Measurements from ENCODE around the gene ELFN1. TPM values are rescaled to one million over a fixed set of nuclear protein-coding genes. Genes with fewer than 3 reads are reported as not detected.
"Not testable (repeated sequence)": the region's sequence is repeated elsewhere in the genome, so short reads cannot be mapped to it uniquely, and the experiment has no call there.

ELFN1 gene
- total RNA-seq, 2 experiments from 2014 or later = 0.20 to 0.36 TPM

- ATAC-seq = peak; percentile 13
- H3K27me3 Mint-ChIP-seq = peaks cover 3% of the 10 kb centered on the region
- no peak for DNase-seq
- H3K36me3 Mint-ChIP-seq (ENCODE audit: low read depth) = no peaks in the 10 kb centered on the region
- ChIA-PET POLR2A (interaction anchor here (0.6 kb wide), 1 partner anchor 11 kb away, joined by 3 read pairs; no protein-coding TSS in a partner anchor), CTCF (interaction anchor here (0.8 to 1.2 kb wide), 3 partner anchors 13 to 73 kb away, joined by 3 read pairs; no protein-coding TSS in a partner anchor)
- intact Hi-C loops (cut with micrococcal nuclease) = no loop called here
- peaks cover 3% of the 10 kb centered on the region for H3K9me3 Mint-ChIP-seq
- H3K4me3 Mint-ChIP-seq = no peak overlapping the region
- TF ChIP-seq, protein P1, sequence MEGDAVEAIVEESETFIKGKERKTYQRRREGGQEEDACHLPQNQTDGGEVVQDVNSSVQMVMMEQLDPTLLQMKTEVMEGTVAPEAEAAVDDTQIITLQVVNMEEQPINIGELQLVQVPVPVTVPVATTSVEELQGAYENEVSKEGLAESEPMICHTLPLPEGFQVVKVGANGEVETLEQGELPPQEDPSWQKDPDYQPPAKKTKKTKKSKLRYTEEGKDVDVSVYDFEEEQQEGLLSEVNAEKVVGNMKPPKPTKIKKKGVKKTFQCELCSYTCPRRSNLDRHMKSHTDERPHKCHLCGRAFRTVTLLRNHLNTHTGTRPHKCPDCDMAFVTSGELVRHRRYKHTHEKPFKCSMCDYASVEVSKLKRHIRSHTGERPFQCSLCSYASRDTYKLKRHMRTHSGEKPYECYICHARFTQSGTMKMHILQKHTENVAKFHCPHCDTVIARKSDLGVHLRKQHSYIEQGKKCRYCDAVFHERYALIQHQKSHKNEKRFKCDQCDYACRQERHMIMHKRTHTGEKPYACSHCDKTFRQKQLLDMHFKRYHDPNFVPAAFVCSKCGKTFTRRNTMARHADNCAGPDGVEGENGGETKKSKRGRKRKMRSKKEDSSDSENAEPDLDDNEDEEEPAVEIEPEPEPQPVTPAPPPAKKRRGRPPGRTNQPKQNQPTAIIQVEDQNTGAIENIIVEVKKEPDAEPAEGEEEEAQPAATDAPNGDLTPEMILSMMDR (IDR thresholded peaks at IDR 0.05) = no peak
- no peaks in the 10 kb centered on the region for H3K4me1 Mint-ChIP-seq (ENCODE audit: low read depth)
- H3K27ac Mint-ChIP-seq = no peak overlapping the region
Observed at GRCh38 chr7:1758859-1759521, 88.9 kb downstream of the ELFN1 start.

GRCh38 chr7:1761097-1761496 is 91.0 kb downstream of the ELFN1 start:
- TF ChIP-seq, protein P1 (IDR thresholded peaks at IDR 0.05) = no peak
- peaks cover 3% of the 10 kb centered on the region for H3K9me3 Mint-ChIP-seq
- CTCF ChIA-PET = no interaction called here
- POLR2A ChIA-PET = no interaction called here
- no peak for DNase-seq
- H3K27me3 Mint-ChIP-seq = peaks cover 2% of the 10 kb centered on the region
- no peaks in the 10 kb centered on the region for H3K36me3 Mint-ChIP-seq (ENCODE audit: low read depth)
- no peak overlapping the region for H3K4me3 Mint-ChIP-seq
- intact Hi-C loops (cut with micrococcal nuclease) = no loop called here
- no peak overlapping the region for H3K27ac Mint-ChIP-seq
- ATAC-seq = no peak
- H3K4me1 Mint-ChIP-seq (ENCODE audit: low read depth) = no peaks in the 10 kb centered on the region

- Mint-ChIP-seq H3K27ac (no peak overlapping the region), H3K4me1 (ENCODE audit: low read depth) (no peaks in the 10 kb centered on the region), H3K9me3 (peaks cover 3% of the 10 kb centered on the region), H3K27me3 (no peaks in the 10 kb centered on the region), H3K36me3 (ENCODE audit: low read depth) (no peaks in the 10 kb centered on the region), H3K4me3 (no peak overlapping the region)
- TF ChIP-seq, protein P1 (IDR thresholded peaks at IDR 0.05) = no peak
- POLR2A ChIA-PET = no interaction called here
- intact Hi-C loops (cut with micrococcal nuclease) = no loop called here
- ATAC-seq (no peak), DNase-seq (no peak)
- CTCF ChIA-PET = no interaction called here
Observed at GRCh38 chr7:1761774-1762173, 91.7 kb downstream of the ELFN1 start.

DNA sequence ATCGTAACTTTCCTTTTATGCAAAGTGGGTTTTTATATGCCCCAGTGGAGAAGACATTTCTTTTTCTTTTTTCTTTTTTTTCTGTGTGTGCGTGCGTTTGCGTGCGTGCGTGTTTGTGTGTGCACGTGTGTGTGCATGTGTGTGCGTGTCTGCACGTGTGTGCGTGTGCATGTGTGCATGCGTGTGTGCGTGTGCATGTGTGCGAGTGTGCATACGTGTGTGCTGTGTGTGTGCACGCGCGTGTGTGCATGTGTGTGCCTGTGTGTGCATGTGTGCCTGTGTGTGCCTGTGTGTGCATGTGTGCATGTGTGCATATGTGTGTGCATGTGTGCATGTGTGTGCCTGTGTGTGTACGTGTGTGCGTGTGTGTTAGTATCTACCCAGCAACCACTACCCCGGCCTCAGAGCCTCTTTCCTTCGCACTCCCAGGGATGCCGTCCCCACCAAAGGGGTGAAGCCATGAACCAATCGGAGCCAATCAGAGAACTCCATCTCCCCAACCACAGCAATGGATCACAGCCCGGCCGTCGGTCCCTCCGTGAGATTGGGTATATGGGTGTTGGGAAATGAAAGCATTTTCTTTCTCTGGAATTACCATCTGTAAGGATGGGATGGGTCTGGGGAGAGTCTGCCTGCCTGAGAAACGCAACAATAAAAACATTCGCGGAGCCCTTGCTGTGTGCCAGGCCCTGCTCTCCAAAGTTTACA is 92.3 kb downstream of the ELFN1 start:
- intact Hi-C loops (cut with micrococcal nuclease) = no loop called here
- DNase-seq (no peak), ATAC-seq (no peak)
- ChIA-PET POLR2A (no interaction called here), CTCF (no interaction called here)
- TF ChIP-seq, protein P1 (IDR thresholded peaks at IDR 0.05) = no peak
- Mint-ChIP-seq H3K27me3 (no peaks in the 10 kb centered on the region), H3K36me3 (ENCODE audit: low read depth) (no peaks in the 10 kb centered on the region), H3K4me3 (no peak overlapping the region), H3K27ac (no peak overlapping the region), H3K9me3 (peaks cover 3% of the 10 kb centered on the region), H3K4me1 (ENCODE audit: low read depth) (no peaks in the 10 kb centered on the region)

DNA sequence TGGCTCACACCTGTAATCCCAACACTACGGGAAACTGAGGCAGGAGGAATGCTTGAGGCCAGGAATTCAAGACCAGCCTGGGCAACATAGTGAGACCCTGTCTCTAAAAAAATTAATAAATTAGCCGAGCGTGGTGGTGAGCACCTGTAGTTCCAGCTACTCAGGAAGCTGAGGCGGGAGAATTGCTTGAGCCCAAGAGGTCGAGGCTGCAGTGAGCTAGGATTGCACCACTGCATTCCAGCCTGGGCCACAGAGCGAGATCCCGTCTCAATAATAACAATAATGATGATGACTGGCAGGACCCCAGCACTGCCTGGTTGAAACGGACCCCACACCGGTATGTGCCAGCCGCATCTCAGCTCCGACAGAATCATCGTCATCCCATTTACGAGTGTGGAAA is 93.0 kb downstream of the ELFN1 start:
- Mint-ChIP-seq H3K27me3 (no peaks in the 10 kb centered on the region), H3K27ac (no peak overlapping the region), H3K4me1 (ENCODE audit: low read depth) (no peaks in the 10 kb centered on the region), H3K4me3 (no peak overlapping the region), H3K9me3 (peaks cover 3% of the 10 kb centered on the region), H3K36me3 (ENCODE audit: low read depth) (no peaks in the 10 kb centered on the region)
- intact Hi-C loops (cut with micrococcal nuclease) = no loop called here
- ChIA-PET POLR2A (no interaction called here), CTCF (no interaction called here)
- ATAC-seq = no peak
- no peak for DNase-seq
- TF ChIP-seq, protein P1 (IDR thresholded peaks at IDR 0.05) = no peak

GRCh38 chr7:1763911-1764310 is 93.8 kb downstream of the ELFN1 start:
- CTCF ChIA-PET; DNase-seq; H3K4me3 Mint-ChIP-seq; H3K36me3 Mint-ChIP-seq (ENCODE audit: low read depth); ATAC-seq; H3K9me3 Mint-ChIP-seq; H3K4me1 Mint-ChIP-seq (ENCODE audit: low read depth); H3K27ac Mint-ChIP-seq; intact Hi-C loops (cut with micrococcal nuclease); POLR2A ChIA-PET; H3K27me3 Mint-ChIP-seq: not testable (repeated sequence)

Data from activated CD8-positive, alpha-beta T cell treated with anti-CD3 and anti-CD28 coated beads for 36 hours (primary cell).